Measurements from ENCODE around the gene TMEM250. TPM values are rescaled to one million over a fixed set of nuclear protein-coding genes. Genes with fewer than 3 reads are reported as not detected.

The TMEM250 gene
- total RNA-seq, 2 experiments from 2014 or later: 24.4 to 25.9 TPM

GRCh38 chr9:136078498-136079011 is 40.1 kb downstream of the TMEM250 start:
- CTCF ChIA-PET: interaction anchor here (1.3 kb wide), 1 partner anchor 44 kb away, joined by 4 read pairs; no protein-coding TSS in a partner anchor
- no peak for ATAC-seq
- no peak overlapping the region for H3K27ac Mint-ChIP-seq

GRCh38 chr9:136078024-136078423 is 40.7 kb downstream of the TMEM250 start:
- H3K27ac Mint-ChIP-seq: no peak overlapping the region
- H3K36me3 Mint-ChIP-seq (ENCODE audit: low read depth): no peaks in the 10 kb centered on the region
- no peak for ATAC-seq
- peaks cover 12% of the 10 kb centered on the region for H3K4me1 Mint-ChIP-seq (ENCODE audit: low read depth)
- no peaks in the 10 kb centered on the region for H3K27me3 Mint-ChIP-seq
- POLR2A ChIA-PET: no interaction called here
- CTCF ChIA-PET: interaction anchor here (1.3 kb wide), 1 partner anchor 44 kb away, joined by 4 read pairs; no protein-coding TSS in a partner anchor
- TF ChIP-seq CTCF (IDR thresholded peaks at IDR 0.05): no peak
- DNase-seq: no peak
- no peaks in the 10 kb centered on the region for H3K9me3 Mint-ChIP-seq
- intact Hi-C loops (cut with micrococcal nuclease): no loop called here
- no peak overlapping the region for H3K4me3 Mint-ChIP-seq

More at GRCh38 chr9:136078498-136079011, 40.1 kb downstream of the TMEM250 start:
- Mint-ChIP-seq H3K4me1 (ENCODE audit: low read depth) (peaks cover 12% of the 10 kb centered on the region), H3K9me3 (no peaks in the 10 kb centered on the region), H3K27me3 (no peaks in the 10 kb centered on the region), H3K4me3 (no peak overlapping the region), H3K36me3 (ENCODE audit: low read depth) (no peaks in the 10 kb centered on the region)
- no peak for TF ChIP-seq CTCF (IDR thresholded peaks at IDR 0.05)
- DNase-seq: no peak
- POLR2A ChIA-PET: interaction anchor here (1.0 kb wide), 1 partner anchor 39 kb away, joined by 3 read pairs; no protein-coding TSS in a partner anchor
- intact Hi-C loops (cut with micrococcal nuclease): no loop called here

- DNase-seq: no peak
- no peak overlapping the region for H3K4me3 Mint-ChIP-seq
- POLR2A ChIA-PET: no interaction called here
These were observed 41.2 kb downstream of the TMEM250 start for GRCh38 chr9:136077491-136077890.

GRCh38 chr9:136075881-136076678 is 42.6 kb downstream of the TMEM250 start:
- ChIA-PET CTCF (no interaction called here), POLR2A (no interaction called here)
- H3K36me3 Mint-ChIP-seq (ENCODE audit: low read depth): no peaks in the 10 kb centered on the region
- H3K27me3 Mint-ChIP-seq: no peaks in the 10 kb centered on the region
- H3K4me1 Mint-ChIP-seq (ENCODE audit: low read depth): peaks cover 12% of the 10 kb centered on the region
- TF ChIP-seq CTCF (IDR thresholded peaks at IDR 0.05): no peak
- H3K27ac Mint-ChIP-seq: no peak overlapping the region
- ATAC-seq (peak; percentile 77), DNase-seq (peak; percentile 34)
- H3K9me3 Mint-ChIP-seq: no peaks in the 10 kb centered on the region
- intact Hi-C loops (cut with micrococcal nuclease): no loop called here
- peak overlapping the region; percentile 4 for H3K4me3 Mint-ChIP-seq

More at GRCh38 chr9:136077491-136077890, 41.2 kb downstream of the TMEM250 start:
- Mint-ChIP-seq H3K27ac (no peak overlapping the region), H3K27me3 (no peaks in the 10 kb centered on the region), H3K36me3 (ENCODE audit: low read depth) (no peaks in the 10 kb centered on the region), H3K4me1 (ENCODE audit: low read depth) (peaks cover 12% of the 10 kb centered on the region), H3K9me3 (no peaks in the 10 kb centered on the region)
- TF ChIP-seq CTCF (IDR thresholded peaks at IDR 0.05): no peak
- CTCF ChIA-PET: no interaction called here
- intact Hi-C loops (cut with micrococcal nuclease): no loop called here
- no peak for ATAC-seq
